GM21529 (cell line): ENCODE data around the gene ANTXR2.
"Not testable (repeated sequence)": the region's sequence is repeated elsewhere in the genome, so short reads cannot be mapped to it uniquely, and the experiment has no call there.

Experiments
- ATAC-seq: cut with Tn5 transposase; IDR thresholded peaks from one replicate; pipeline ENCODE4 v1.9.1; 2021; ENCODE audit not compliant: unreplicated experiment

Gene ANTXR2

GRCh38 chr4:79998201-79998600 lies 74.8 kb downstream of the ANTXR2 start:
- ATAC-seq: no peak

- ATAC-seq: no peak
Observed at GRCh38 chr4:79996851-79997250, 76.2 kb downstream of the ANTXR2 start.

- no peak for ATAC-seq
Observed at GRCh38 chr4:79993476-79993875, 79.6 kb downstream of the ANTXR2 start.

- no peak for ATAC-seq
Observed at GRCh38 chr4:79991601-79992000, 81.4 kb downstream of the ANTXR2 start.

GRCh38 chr4:79991100-79991499 lies 81.9 kb downstream of the ANTXR2 start:
- ATAC-seq: not testable (repeated sequence)

- ATAC-seq: no peak
Observed at GRCh38 chr4:79987401-79987800, 85.6 kb downstream of the ANTXR2 start.

GRCh38 chr4:79983431-79983830 lies 89.6 kb downstream of the ANTXR2 start:
- no peak for ATAC-seq

GRCh38 chr4:79982601-79983322 lies 90.3 kb downstream of the ANTXR2 start:
- ATAC-seq: no peak

- no peak for ATAC-seq
Observed at GRCh38 chr4:79980448-79980847, 92.6 kb downstream of the ANTXR2 start.

- no peak for ATAC-seq
Observed at GRCh38 chr4:79979785-79980437, 93.1 kb downstream of the ANTXR2 start.

GRCh38 chr4:79977131-79977840 lies 95.7 kb downstream of the ANTXR2 start:
- ATAC-seq: no peak

GRCh38 chr4:79964400-79965211 lies 108.4 kb downstream of the ANTXR2 start:
- ATAC-seq: no peak

GRCh38 chr4:79964020-79964399 lies 109.0 kb downstream of the ANTXR2 start:
- ATAC-seq: no peak

- ATAC-seq: no peak
Observed at GRCh38 chr4:79959652-79960051, 113.4 kb downstream of the ANTXR2 start.

- ATAC-seq: no peak
Observed at GRCh38 chr4:79958466-79959264, 114.4 kb downstream of the ANTXR2 start.

- no peak for ATAC-seq
Observed at GRCh38 chr4:79949178-79949577, 123.9 kb downstream of the ANTXR2 start.

GRCh38 chr4:79948739-79949138 lies 124.3 kb downstream of the ANTXR2 start:
- no peak for ATAC-seq

- no peak for ATAC-seq
Observed at GRCh38 chr4:79948261-79948660, 124.8 kb downstream of the ANTXR2 start.

GRCh38 chr4:79947386-79947785 lies 125.6 kb downstream of the ANTXR2 start:
- ATAC-seq: no peak

GRCh38 chr4:79935274-79935673 lies 137.8 kb downstream of the ANTXR2 start:
- no peak for ATAC-seq
